Effector CD8-positive, alpha-beta T cell (primary cell): ENCODE results near the gene ENTPD8.

Experiments used
- DNase-seq: peaks from one replicate; lab custom pipeline; 2025; lab: John Stamatoyannopoulos, UW
- total RNA-seq, 4 experiments: gene quantifications; one replicate each; lab custom pipeline; 2026; lab: John Stamatoyannopoulos, UW

The ENTPD8 gene
- 0 to 0.18 (median 0) reads per million in 4 experiments for total RNA-seq

- DNase-seq = no peak
Observed at GRCh38 chr9:137441289-137441934, at the start of gene ENTPD8. TSS of gene ENTPD8 (minus strand) at chr9:137441357. CDS start at chr9:137438285, 3,072 bp downstream.

GRCh38 chr9:137490532-137491186, 49.5 kb upstream of the ENTPD8 start:
- DNase-seq = no peak

GRCh38 chr9:137488906-137489305, 47.7 kb upstream of the ENTPD8 start:
- no peak for DNase-seq

- DNase-seq = no peak
Observed at GRCh38 chr9:137488327-137488653, 47.1 kb upstream of the ENTPD8 start.

- no peak for DNase-seq
Observed at GRCh38 chr9:137487454-137488326, 46.5 kb upstream of the ENTPD8 start.

- no peak for DNase-seq
Observed at GRCh38 chr9:137486545-137487453, 45.6 kb upstream of the ENTPD8 start.

- DNase-seq = no peak
Observed at GRCh38 chr9:137486141-137486490, 45.0 kb upstream of the ENTPD8 start.

- DNase-seq = no peak
Observed at GRCh38 chr9:137485343-137486140, 44.4 kb upstream of the ENTPD8 start.

GRCh38 chr9:137484551-137485315, 43.6 kb upstream of the ENTPD8 start:
- DNase-seq = no peak

GRCh38 chr9:137482094-137482781, 41.1 kb upstream of the ENTPD8 start:
- DNase-seq = no peak

- DNase-seq = no peak
Observed at GRCh38 chr9:137480686-137481683, 39.8 kb upstream of the ENTPD8 start.

- DNase-seq = no peak
Observed at GRCh38 chr9:137479892-137480685, 38.9 kb upstream of the ENTPD8 start.

- no peak for DNase-seq
Observed at GRCh38 chr9:137478962-137479861, 38.1 kb upstream of the ENTPD8 start.

- DNase-seq = no peak
Observed at GRCh38 chr9:137478613-137478961, 37.4 kb upstream of the ENTPD8 start.

- no peak for DNase-seq
Observed at GRCh38 chr9:137477778-137478612, 36.8 kb upstream of the ENTPD8 start.

GRCh38 chr9:137476856-137477255, 35.7 kb upstream of the ENTPD8 start:
- DNase-seq = no peak
